HCT116 (cell line): ENCODE results near the gene LYPD5. TPM values are rescaled to one million over a fixed set of nuclear protein-coding genes. Genes with fewer than 3 reads are reported as not detected.

Experiments used
- ATAC-seq: fragments of 200-7000 bp; cut with Tn5 transposase; 2 replicates; pipeline ENCODE4 v1.9.1; 2020; ENCODE audit warnings: mild to moderate bottlenecking, moderate library complexity
- BruUV-seq: library from RNA; stranded (reverse); fragments of 400-500 nt; replicated peaks from 2 replicates; lab custom pipeline; 2021; lab: Mats Ljungman, UMichigan
- CTCF ChIA-PET: fragments of 300-600 bp; sonication (Branson Sonifier 250); formaldehyde crosslinking; loops from one replicate; lab custom pipeline; 2021; ENCODE audit warnings: antibody characterized with exemption; lab: Charles Lee
- POLR2A ChIA-PET: fragments of 300-600, 350-600 bp; sonication (Branson Sonifier 250); formaldehyde crosslinking; loops from one replicate; lab custom pipeline; 2021; ENCODE audit warnings: antibody characterized with exemption; lab: Charles Lee
- RAD21 ChIA-PET, 2 experiments: fragments of 300-600 bp; sonication (Branson Sonifier 250); formaldehyde crosslinking; loops; one replicate each; lab custom pipeline; 2023; ENCODE audit warnings: low total read pairs in 2 of 2; ENCODE audit not compliant: uncharacterized antibody in 2 of 2, unreplicated experiment in 2 of 2, low non-redundant PET in 1 of 2; lab: Charles Lee
- DNase-seq: peaks from one replicate; pipeline ENCODE4 v3.0.0-alpha.2; 2010; ENCODE audit warnings: low read depth, low spot score
- H2AFZ ChIP-seq: fragments of 200-600 bp; shearing (Covaris generic), sonication (generic); 2 replicates; pipeline ENCODE4 v1.6.1; 2017; ENCODE audit warnings: low read depth, mixed run types, mixed read lengths, antibody characterized with exemption, low read length; ENCODE audit not compliant: poor library complexity, severe bottlenecking
- H3K27ac ChIP-seq: 2 replicates; pipeline ENCODE4 v1.5.1; 2012; ENCODE audit warnings: low read depth, low read length
- H3K27me3 ChIP-seq: fragments of 200-600 bp; sonication (generic); 2 replicates; pipeline ENCODE4 v1.6.1; 2016; ENCODE audit warnings: mixed run types, low read length, mixed read lengths; ENCODE audit not compliant: insufficient read depth
- H3K36me3 ChIP-seq, 2 experiments: fragments of 200-500 bp in 1 of 2; fragments of 200-600 bp in 1 of 2; sonication (Bioruptor generic) in 1 of 2; sonication (generic) in 1 of 2; 2 replicates each; pipeline versions ENCODE4 v1.5.1 to v1.6.1; 2014 to 2016; ENCODE audit warnings: low read length in 2 of 2, inconsistent platforms in 1 of 2, mixed read lengths in 1 of 2, mixed run types in 1 of 2; ENCODE audit not compliant: insufficient read depth in 2 of 2, control insufficient read depth in 1 of 2
- H3K4me1 ChIP-seq, 2 experiments: fragments of 200-600 bp in 1 of 2; sonication (generic) in 1 of 2; 2 replicates each; pipeline versions ENCODE4 v1.5.1 to v1.6.1; 2012 to 2017; ENCODE audit warnings: low read length in 2 of 2, inconsistent platforms in 1 of 2, mild to moderate bottlenecking in 1 of 2, mixed read lengths in 1 of 2, mixed run types in 1 of 2, moderate library complexity in 1 of 2; ENCODE audit not compliant: insufficient read depth in 2 of 2, control insufficient read depth in 1 of 2
- H3K4me2 ChIP-seq: fragments of 200-600 bp; sonication (generic); 2 replicates; pipeline ENCODE4 v1.6.1; 2017; ENCODE audit warnings: mixed run types, low read length, mixed read lengths
- H3K4me3 ChIP-seq, 2 experiments: fragments of 200-600 bp in 1 of 2; sonication (generic) in 1 of 2; replicated peaks in 1 of 2; 2 replicates each; pipeline ENCODE4 v1.5.1; 2011 to 2016; ENCODE audit warnings: low read length in 2 of 2, control low read depth in 1 of 2, low read depth in 1 of 2, mild to moderate bottlenecking in 1 of 2, mixed read lengths in 1 of 2, mixed run types in 1 of 2
- H3K79me2 ChIP-seq: fragments of 200-600 bp; sonication (generic); 2 replicates; pipeline ENCODE4 v1.6.1; 2017; ENCODE audit warnings: mild to moderate bottlenecking, mixed run types, low read length, moderate library complexity, mixed read lengths; ENCODE audit not compliant: insufficient read depth
- H3K9ac ChIP-seq: fragments of 200-600 bp; sonication (generic); 2 replicates; pipeline ENCODE4 v1.6.1; 2016; ENCODE audit warnings: low read length, mixed read lengths
- H3K9me2 ChIP-seq: fragments of 200-600 bp; sonication (generic), shearing (Covaris generic); 2 replicates; pipeline ENCODE4 v1.6.1; 2017; ENCODE audit warnings: mixed run types, mild to moderate bottlenecking, moderate library complexity; ENCODE audit not compliant: insufficient read depth
- H3K9me3 ChIP-seq, 2 experiments: fragments of 200-500 bp in 1 of 2; fragments of 200-600 bp in 1 of 2; sonication (Bioruptor generic) in 1 of 2; sonication (generic) in 1 of 2; 2 replicates each; pipeline ENCODE4 v1.6.1; 2014 to 2017; ENCODE audit warnings: low read length in 2 of 2, mixed read lengths in 2 of 2, inconsistent platforms in 1 of 2, low read depth in 1 of 2, mild to moderate bottlenecking in 1 of 2, mixed run types in 1 of 2, moderate library complexity in 1 of 2; ENCODE audit not compliant: control insufficient read depth in 1 of 2, insufficient read depth in 1 of 2
- H4K20me1 ChIP-seq: fragments of 200-600 bp; sonication (generic), shearing (Covaris generic); 2 replicates; pipeline ENCODE4 v1.6.1; 2017; ENCODE audit warnings: mixed run types, mild to moderate bottlenecking, moderate library complexity; ENCODE audit not compliant: insufficient read depth
- POLR2AphosphoS5 ChIP-seq: IDR thresholded peaks from 2 replicates; pipeline ENCODE4 v1.6.1; 2011; ENCODE audit warnings: mild to moderate bottlenecking, low read depth, low read length, moderate library complexity
- RAD21 ChIP-seq: IDR thresholded peaks from 2 replicates; pipeline ENCODE4 v1.6.1; 2012; ENCODE audit warnings: low read depth, mild to moderate bottlenecking
- SP1 ChIP-seq: IDR thresholded peaks from 2 replicates; pipeline ENCODE4 v1.6.1; 2012; ENCODE audit warnings: low read depth
- SRF ChIP-seq: IDR thresholded peaks from 2 replicates; pipeline ENCODE4 v1.6.1; 2012; ENCODE audit warnings: low read depth
- YY1 ChIP-seq: IDR thresholded peaks from 2 replicates; pipeline ENCODE4 v1.6.1; 2011; ENCODE audit warnings: low read length, low read depth, moderate library complexity, mild to moderate bottlenecking; ENCODE audit not compliant: insufficient replicate concordance; ENCODE audit errors: extremely low read depth
- ZFX ChIP-seq: fragments of 450-650 bp; IDR thresholded peaks from 2 replicates; pipeline ENCODE4 v1.6.1; 2017
- ZNF274 ChIP-seq: fragments of 200-500 bp; sonication (Bioruptor generic); IDR thresholded peaks from 2 replicates; pipeline ENCODE4 v1.6.1; 2014; ENCODE audit warnings: mild to moderate bottlenecking, low read depth, low read length, inconsistent platforms
- intact Hi-C: fragments of 100-400 bp; cut with micrococcal nuclease; formaldehyde crosslinking; loops from 2 replicates; pipeline ENCODE4 v1.10.0; 2022
- total RNA-seq: library from RNA; stranded (reverse); gene quantifications from one replicate; pipeline ENCODE4 v1.2.1, GENCODE V29; 2021; ENCODE audit not compliant: unreplicated experiment
- TF ChIP-seq, protein P1 (sequence below): IDR thresholded peaks from 2 replicates; pipeline ENCODE4 v1.6.1; 2012
- TF ChIP-seq, protein P2 (sequence below), 3 experiments: fragments of 200-600 bp in 1 of 3; sonication (generic) in 1 of 3; IDR thresholded peaks in 2 of 3; conservative IDR thresholded peaks in 1 of 3; 2 replicates each; pipeline ENCODE4 v1.5.1; 2012 to 2017; ENCODE audit warnings: low read depth in 2 of 3, low read length in 2 of 3, antibody characterized with exemption in 1 of 3, borderline replicate concordance in 1 of 3, control low read depth in 1 of 3, mild to moderate bottlenecking in 1 of 3, mixed read lengths in 1 of 3, mixed run types in 1 of 3, moderate library complexity in 1 of 3; ENCODE audit not compliant: insufficient read depth in 1 of 3

The LYPD5 gene
- total RNA-seq, 1 experiment from 2014 or later: 7.6 TPM

DNA sequence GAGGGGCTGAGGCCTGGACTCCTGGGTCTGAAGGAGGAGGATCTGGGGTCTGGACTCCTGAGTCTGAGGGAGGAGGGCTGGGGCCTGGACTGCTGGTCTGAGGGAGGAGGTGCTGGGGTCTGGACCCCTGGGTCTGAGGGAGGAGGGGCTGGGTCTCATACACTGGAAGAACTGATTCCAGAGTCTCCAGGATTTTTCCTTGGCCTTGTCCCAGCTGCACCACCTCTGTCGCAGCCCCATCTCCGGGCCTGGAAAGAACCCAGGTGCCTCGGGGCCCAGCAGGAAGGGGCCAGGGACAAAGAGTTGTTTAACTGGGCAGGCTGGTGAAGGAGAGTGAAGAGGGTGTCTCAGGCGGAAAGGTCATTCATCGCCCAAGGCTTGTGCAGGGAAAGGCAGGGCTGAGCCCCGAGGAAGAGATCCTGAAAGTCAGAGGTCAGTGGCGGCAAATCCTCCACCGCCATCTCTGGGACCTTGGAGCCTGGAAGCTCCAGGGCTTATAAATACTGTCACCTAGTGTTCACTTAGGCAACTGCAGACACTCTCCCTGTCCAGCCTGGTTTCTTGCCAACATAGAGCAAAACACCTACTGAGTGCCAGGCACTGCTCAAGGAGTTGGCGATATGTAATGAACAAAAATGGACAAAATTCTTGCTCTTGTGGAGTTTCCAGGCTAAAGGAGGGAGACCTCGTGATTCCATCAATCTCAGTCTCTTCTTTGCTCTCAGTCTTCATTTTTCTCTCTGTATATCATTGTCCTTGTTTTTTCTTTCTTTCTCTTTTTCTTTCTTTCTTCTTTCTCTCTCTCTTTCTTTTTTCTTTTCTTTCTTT is 17.1 kb downstream of the LYPD5 start:
- RAD21 ChIA-PET: interaction anchor here (1.2 to 1.8 kb wide), 5 partner anchors 19 to 40 kb away, joined by 3 to 9 read pairs (median 6); no protein-coding TSS in a partner anchor

More for the DNA sequence above, 17.1 kb downstream of the LYPD5 start:
- H3K9me3 ChIP-seq: no peaks in the 10 kb centered on the region
- H3K9me2 ChIP-seq: no peaks in the 10 kb centered on the region
- peak overlapping the region; percentile 88 for H3K9ac ChIP-seq
- ChIA-PET CTCF (interaction anchor here (0.7 to 1.9 kb wide), 9 partner anchors 10 to 117 kb away, joined by 3 to 34 read pairs (median 5); no protein-coding TSS in a partner anchor), POLR2A (interaction anchor here (1.2 to 1.5 kb wide), 2 partner anchors 20 to 28 kb away, joined by 4 to 5 read pairs; no protein-coding TSS in a partner anchor)
- H3K4me1 ChIP-seq: peaks cover 44 to 57% of the 10 kb centered on the region in 2 experiments
- peak overlapping the region; percentile 88 for H3K4me2 ChIP-seq
- TF ChIP-seq, protein P1, sequence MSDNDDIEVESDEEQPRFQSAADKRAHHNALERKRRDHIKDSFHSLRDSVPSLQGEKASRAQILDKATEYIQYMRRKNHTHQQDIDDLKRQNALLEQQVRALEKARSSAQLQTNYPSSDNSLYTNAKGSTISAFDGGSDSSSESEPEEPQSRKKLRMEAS: no peak
- TF ChIP-seq ZNF274: no peak
- TF ChIP-seq, protein P2, sequence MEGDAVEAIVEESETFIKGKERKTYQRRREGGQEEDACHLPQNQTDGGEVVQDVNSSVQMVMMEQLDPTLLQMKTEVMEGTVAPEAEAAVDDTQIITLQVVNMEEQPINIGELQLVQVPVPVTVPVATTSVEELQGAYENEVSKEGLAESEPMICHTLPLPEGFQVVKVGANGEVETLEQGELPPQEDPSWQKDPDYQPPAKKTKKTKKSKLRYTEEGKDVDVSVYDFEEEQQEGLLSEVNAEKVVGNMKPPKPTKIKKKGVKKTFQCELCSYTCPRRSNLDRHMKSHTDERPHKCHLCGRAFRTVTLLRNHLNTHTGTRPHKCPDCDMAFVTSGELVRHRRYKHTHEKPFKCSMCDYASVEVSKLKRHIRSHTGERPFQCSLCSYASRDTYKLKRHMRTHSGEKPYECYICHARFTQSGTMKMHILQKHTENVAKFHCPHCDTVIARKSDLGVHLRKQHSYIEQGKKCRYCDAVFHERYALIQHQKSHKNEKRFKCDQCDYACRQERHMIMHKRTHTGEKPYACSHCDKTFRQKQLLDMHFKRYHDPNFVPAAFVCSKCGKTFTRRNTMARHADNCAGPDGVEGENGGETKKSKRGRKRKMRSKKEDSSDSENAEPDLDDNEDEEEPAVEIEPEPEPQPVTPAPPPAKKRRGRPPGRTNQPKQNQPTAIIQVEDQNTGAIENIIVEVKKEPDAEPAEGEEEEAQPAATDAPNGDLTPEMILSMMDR (IDR thresholded peaks at IDR 0.05 in 2 of 3, conservative IDR thresholded peaks at IDR 0.05 in 1 of 3; ENCODE audit: borderline replicate concordance in 1 of 3, insufficient read depth in 1 of 3, low read depth in 2 of 3, low read length in 2 of 3): peak; percentile 92 to 99 (median 98); a peak in 5 of 6 replicates
- TF ChIP-seq ZFX: peak; percentile 63; the same call in 1 of the 2 replicates
- TF ChIP-seq YY1: peak; percentile 62
- TF ChIP-seq SRF: no peak
- 0 out of 2 replicates have a peak, but pooled peaks have one; percentile 15 for TF ChIP-seq POLR2AphosphoS5
- peak; percentile 97 for TF ChIP-seq RAD21
- TF ChIP-seq SP1: 0 out of 2 replicates have a peak, but pooled peaks have one; percentile 12
- no TSS peak for BruUV-seq
- DNase-seq (peak; percentile 79), ATAC-seq (peak; percentile 51)
- H4K20me1 ChIP-seq: no peaks in the 10 kb centered on the region
- H3K79me2 ChIP-seq: peaks cover 24% of the 10 kb centered on the region
- no peaks in the 10 kb centered on the region for H3K36me3 ChIP-seq
- H3K4me3 ChIP-seq: peak overlapping the region; percentile 18 to 47
- peak overlapping the region; percentile 94 for H3K27ac ChIP-seq
- H2AFZ ChIP-seq: no peak overlapping the region
- intact Hi-C loops: loop anchor here (1.0 to 10.0 kb wide), 4 partner anchors 19 to 110 kb away; partner anchors contain the start of gene PLAUR
- H3K27me3 ChIP-seq: no peaks in the 10 kb centered on the region
